SK-N-SH (cell line): ENCODE measurements around the gene YARS1.

ENCODE experiments used
- CHD2 ChIP-seq: fragments of 150-350 bp; IDR thresholded peaks from 2 replicates; pipeline ENCODE4 v1.6.1; 2018; ENCODE audit warnings: low read length; ENCODE audit not compliant: partially characterized antibody
- CTCF ChIP-seq: fragments of 200-600 bp; sonication (generic); IDR thresholded peaks from 2 replicates; pipeline ENCODE4 v1.6.1; 2017; ENCODE audit warnings: antibody characterized with exemption, mild to moderate bottlenecking, moderate library complexity
- EP300 ChIP-seq, 2 experiments: IDR thresholded peaks; 2 replicates each; pipeline versions ENCODE4 v1.4.0 to v1.6.1; 2012; ENCODE audit warnings: borderline replicate concordance in 1 of 2, low read depth in 1 of 2, low read length in 1 of 2
- EZH2phosphoT487 ChIP-seq: fragments of 200-600 bp; sonication (generic); IDR thresholded peaks from 2 replicates; pipeline ENCODE4 v1.6.1; 2017; ENCODE audit warnings: low read depth, mixed run types, mild to moderate bottlenecking, antibody characterized with exemption, moderate library complexity, borderline replicate concordance
- FOSL2 ChIP-seq: IDR thresholded peaks from 2 replicates; pipeline ENCODE4 v1.4.0; 2012; ENCODE audit warnings: low read depth, mild to moderate bottlenecking, moderate library complexity, borderline replicate concordance
- FOXM1 ChIP-seq: IDR thresholded peaks from 2 replicates; pipeline ENCODE4 v1.4.0; 2012; ENCODE audit warnings: low read depth, mild to moderate bottlenecking
- MAX ChIP-seq: IDR thresholded peaks from 2 replicates; pipeline ENCODE4 v1.4.0; 2012; ENCODE audit warnings: low read depth
- MEF2A ChIP-seq: IDR thresholded peaks from 2 replicates; pipeline ENCODE4 v1.4.0; 2012; ENCODE audit warnings: low read depth, borderline replicate concordance
- POLR2AphosphoS5 ChIP-seq: IDR thresholded peaks from 2 replicates; pipeline ENCODE4 v1.6.1; 2012; ENCODE audit warnings: low read depth, low read length
- RCOR1 ChIP-seq: fragments of 150-350 bp; IDR thresholded peaks from 2 replicates; pipeline ENCODE4 v1.6.1; 2017; ENCODE audit warnings: antibody characterized with exemption, low read length
- RFX5 ChIP-seq: IDR thresholded peaks from 2 replicates; pipeline ENCODE4 v1.6.1; 2012; ENCODE audit warnings: mild to moderate bottlenecking, improper control_type of control experiment, low read length
- RXRA ChIP-seq: IDR thresholded peaks from 2 replicates; pipeline ENCODE4 v1.4.0; 2012; ENCODE audit warnings: low read depth, mild to moderate bottlenecking, borderline replicate concordance
- USF2 ChIP-seq: fragments of 150-350 bp; IDR thresholded peaks from 2 replicates; pipeline ENCODE4 v1.6.1; 2017; ENCODE audit warnings: antibody characterized with exemption, low read length, low read depth, borderline replicate concordance

GRCh38 chr1:32769524-32770220 lies 47.5 kb downstream of the YARS1 start:
- no peak for TF ChIP-seq RXRA
- peak; percentile 28; the same call in 1 of the 2 replicates for TF ChIP-seq FOSL2
- no peak for TF ChIP-seq FOXM1
- no peak for TF ChIP-seq USF2
- no peak for TF ChIP-seq CTCF
- no peak for TF ChIP-seq RFX5
- TF ChIP-seq POLR2AphosphoS5 = no peak
- TF ChIP-seq MAX = no peak
- TF ChIP-seq EZH2phosphoT487 = no peak
- TF ChIP-seq EP300 (IDR thresholded peaks at IDR 0.05; ENCODE audit: borderline replicate concordance in 1 of 2, low read depth in 1 of 2, low read length in 1 of 2) = no peak
- no peak for TF ChIP-seq CHD2
- no peak for TF ChIP-seq MEF2A
- no peak for TF ChIP-seq RCOR1
